SIG-M5 treated with dmso at 0.1 percent for 504 hours (cell line): Measurements from ENCODE around the gene FAM161B.
"Not testable (repeated sequence)": the region's sequence is repeated elsewhere in the genome, so short reads cannot be mapped to it uniquely, and the experiment has no call there.

ENCODE experiments used
- DNase-seq: peaks from one replicate; lab custom pipeline; 2025; ENCODE audit not compliant: unreplicated experiment; lab: John Stamatoyannopoulos, UW

Gene FAM161B, protein sequence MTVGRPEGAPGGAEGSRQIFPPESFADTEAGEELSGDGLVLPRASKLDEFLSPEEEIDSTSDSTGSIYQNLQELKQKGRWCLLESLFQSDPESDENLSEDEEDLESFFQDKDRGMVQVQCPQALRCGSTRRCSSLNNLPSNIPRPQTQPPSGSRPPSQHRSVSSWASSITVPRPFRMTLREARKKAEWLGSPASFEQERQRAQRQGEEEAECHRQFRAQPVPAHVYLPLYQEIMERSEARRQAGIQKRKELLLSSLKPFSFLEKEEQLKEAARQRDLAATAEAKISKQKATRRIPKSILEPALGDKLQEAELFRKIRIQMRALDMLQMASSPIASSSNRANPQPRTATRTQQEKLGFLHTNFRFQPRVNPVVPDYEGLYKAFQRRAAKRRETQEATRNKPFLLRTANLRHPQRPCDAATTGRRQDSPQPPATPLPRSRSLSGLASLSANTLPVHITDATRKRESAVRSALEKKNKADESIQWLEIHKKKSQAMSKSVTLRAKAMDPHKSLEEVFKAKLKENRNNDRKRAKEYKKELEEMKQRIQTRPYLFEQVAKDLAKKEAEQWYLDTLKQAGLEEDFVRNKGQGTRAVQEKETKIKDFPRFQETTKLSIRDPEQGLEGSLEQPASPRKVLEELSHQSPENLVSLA

DNA sequence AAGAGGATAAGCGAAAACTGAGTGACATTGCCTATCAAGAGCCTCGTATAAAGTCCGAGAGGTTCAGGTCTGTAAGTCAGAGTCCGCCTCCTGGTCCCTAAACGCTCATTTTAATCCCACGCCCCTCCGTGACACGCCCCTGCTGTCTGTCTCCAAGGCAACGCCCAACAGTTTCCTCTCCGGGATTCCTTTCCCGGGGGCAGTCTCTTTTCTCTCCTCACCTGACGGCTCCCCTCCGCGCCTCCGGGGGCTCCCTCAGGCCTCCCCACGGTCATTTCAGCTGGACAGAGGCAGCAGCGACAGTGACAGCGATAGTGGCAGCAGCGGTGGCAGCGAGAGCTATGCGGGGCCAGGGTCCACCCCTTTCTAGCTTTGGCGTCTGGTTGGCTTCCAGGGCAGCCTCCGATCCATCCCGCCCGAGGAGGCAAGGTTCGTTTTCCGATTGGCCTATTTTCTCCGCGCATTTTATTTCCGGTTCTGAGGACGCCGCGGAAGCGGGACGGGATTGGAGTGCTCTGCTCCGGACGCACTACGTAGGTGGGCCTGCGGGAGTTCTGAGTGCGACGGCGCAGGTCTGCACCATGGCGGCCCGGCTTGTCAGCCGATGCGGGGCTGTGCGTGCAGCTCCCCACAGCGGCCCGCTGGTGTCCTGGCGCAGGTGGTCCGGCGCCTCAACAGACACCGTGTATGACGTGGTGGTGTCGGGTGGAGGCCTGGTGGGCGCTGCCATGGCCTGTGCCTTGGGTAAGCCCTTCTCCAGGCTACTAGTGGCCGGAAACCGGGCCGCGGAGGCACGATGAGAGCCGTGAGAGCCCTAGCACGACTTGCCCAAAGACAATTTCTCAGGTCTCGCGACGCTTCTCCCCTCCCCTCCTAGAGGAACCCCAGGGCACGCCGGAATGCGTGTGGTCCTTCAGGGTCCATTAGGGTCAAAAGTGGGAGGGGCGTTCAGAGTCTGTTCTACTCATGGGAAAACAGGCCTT, at the start of gene FAM161B, which contains the start of gene COQ6:
TSS of gene FAM161B (minus strand) at position 343 of the 983 bp plus-strand sequence. CDS start at position 275, 68 bp downstream.
TSS of gene COQ6 (plus strand) at position 551 of the 983 bp plus-strand sequence. CDS start at position 582, 31 bp downstream.
- DNase-seq, result peak; percentile 97

DNA sequence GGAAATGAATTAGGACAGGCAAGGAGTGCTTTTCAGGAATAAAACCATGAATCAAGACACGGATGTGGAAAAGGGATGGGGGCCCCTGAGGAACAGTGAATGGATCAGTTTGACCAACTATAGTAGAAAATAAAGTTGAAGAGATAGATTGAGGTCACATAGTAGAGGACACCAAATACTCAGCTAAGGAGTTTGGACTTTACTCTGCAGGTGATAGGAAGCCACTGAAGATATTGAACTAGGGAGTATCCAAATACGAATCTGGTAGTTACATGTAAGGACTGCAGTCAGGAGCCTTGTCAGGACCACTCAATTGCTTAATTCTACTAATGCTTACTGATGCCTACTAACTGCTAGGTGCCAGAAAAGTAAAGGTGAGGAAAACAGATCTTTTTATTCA, 48.8 kb upstream of the FAM161B start:
- no peak for DNase-seq

GRCh38 chr14:73997944-73998447, 48.1 kb upstream of the FAM161B start:
- no peak for DNase-seq

GRCh38 chr14:73997108-73997943, 47.4 kb upstream of the FAM161B start:
- no peak for DNase-seq

DNA sequence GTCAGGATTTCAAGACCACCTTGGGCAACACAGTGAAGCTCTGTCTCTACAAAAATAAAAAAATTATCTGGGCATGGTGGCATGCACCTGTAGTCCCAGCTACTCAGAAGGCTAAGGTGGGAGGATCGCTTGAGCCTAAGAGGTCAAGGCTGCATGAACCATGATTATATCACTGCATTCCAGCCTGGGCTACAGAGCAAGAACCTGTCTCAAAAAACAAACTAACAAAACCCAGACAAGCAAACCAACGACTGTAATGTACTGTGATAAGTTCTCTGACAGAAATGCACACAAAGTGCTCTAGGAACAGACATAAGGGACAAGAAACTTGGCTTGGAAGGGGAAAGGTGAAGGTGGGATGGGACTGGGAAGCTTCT, 46.8 kb upstream of the FAM161B start:
- DNase-seq, result no peak

GRCh38 chr14:73995977-73996378, 46.1 kb upstream of the FAM161B start:
- DNase-seq, result no peak

GRCh38 chr14:73994926-73995325, 45.0 kb upstream of the FAM161B start:
- DNase-seq, result not testable (repeated sequence)

GRCh38 chr14:73991092-73991491, 41.2 kb upstream of the FAM161B start:
- no peak for DNase-seq

DNA sequence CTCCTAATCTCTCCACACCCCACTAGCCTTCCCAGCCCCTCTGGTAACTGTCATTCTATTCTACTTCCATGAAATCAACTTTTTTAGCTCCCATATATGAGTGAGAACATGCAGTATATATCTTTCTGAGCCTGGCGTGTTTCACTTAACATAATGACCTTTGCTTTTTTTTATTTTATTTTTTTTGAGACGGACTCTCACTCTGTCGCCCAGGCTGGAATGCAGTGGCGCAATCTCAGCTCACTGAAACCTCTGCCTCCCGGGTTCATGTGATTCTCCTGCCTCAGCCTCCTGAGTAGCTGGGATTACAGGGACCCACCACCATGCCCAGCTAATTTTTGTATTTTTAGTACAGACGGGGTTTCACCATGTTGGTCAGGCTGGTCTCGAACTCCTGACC, 38.8 kb upstream of the FAM161B start:
- not testable (repeated sequence) for DNase-seq

GRCh38 chr14:73988065-73988464, 38.2 kb upstream of the FAM161B start:
- no peak for DNase-seq

DNA sequence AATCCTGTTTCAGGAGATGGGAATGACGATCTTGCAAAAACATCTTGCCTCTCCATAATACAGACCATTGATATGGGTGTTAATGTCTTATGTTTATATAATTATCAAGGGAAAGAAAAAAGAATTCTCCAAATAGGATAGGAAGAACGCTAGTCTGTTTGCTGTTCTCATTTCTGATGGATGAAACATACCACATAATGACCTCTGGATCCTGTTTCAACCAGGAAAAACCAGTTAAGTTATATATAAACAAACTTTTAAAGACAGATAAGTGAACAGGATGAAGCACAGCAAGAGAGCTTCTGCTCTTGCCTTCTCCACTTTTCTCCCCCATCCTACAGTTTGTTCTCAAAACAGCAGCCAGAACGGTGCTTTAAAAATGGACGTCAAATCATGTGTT, 28.0 kb upstream of the FAM161B start:
- peak; percentile 11 for DNase-seq

GRCh38 chr14:73976125-73976524, 26.2 kb upstream of the FAM161B start:
- no peak for DNase-seq

- no peak for DNase-seq
These were observed 23.6 kb upstream of the FAM161B start for GRCh38 chr14:73973497-73973896.

DNA sequence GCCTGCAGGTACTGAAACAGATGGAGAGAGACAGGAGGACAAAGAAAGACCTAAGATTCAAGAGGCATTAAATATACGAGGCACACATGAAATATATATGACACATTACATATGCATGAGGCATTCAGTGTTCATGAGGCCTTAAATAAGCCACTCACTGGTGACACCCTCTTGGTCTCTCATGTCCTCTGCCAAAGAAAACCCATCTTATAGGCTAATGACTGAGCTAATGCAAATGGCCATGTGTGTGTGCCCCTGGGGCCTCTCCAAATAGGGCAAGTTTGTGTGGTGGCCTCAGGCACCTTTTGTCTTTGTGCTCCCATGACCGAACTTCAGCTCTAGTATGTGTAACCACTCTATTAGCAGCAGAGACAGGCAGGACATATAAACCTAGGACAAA, 19.0 kb upstream of the FAM161B start:
- DNase-seq, result no peak

DNA sequence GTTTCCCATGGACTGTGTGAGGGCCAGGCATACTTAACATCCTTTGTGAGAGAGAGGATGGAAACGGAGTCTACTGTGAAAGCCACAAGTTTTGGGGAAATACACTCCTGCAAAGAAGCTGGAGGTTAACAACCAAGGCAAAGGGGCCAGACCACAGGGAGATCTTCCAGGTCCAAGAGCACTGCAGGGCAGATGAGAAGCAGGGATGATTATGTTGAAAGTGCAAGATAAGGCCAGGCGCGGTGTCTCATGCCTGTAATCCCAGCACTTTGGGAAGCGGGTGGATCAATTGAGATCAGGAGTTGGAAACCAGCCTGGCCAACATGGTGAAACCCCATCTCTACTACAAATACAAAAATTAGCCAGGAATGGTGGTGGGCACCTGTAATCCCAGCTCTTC, 15.3 kb upstream of the FAM161B start:
- no peak for DNase-seq

DNA sequence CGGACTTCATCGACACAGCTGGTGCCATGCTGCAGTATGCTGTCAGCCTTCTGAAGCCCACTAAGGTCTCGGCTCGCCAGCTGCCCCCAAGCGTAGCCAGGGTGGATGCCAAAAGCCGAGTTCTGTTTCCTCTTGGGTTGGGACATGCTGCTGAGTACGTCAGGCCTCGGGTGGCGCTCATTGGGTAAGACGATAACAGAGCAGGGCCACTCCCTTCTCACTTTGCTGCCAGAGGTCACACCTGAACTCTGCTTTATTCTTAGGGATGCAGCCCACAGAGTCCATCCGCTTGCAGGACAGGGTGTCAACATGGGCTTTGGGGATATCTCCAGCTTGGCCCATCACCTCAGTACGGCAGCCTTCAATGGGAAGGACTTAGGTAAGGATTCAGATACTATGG, 11.3 kb upstream of the FAM161B start:
- DNase-seq, result no peak

GRCh38 chr14:73958591-73958990, 8.7 kb upstream of the FAM161B start:
- no peak for DNase-seq

GRCh38 chr14:73955674-73956073, 5.8 kb upstream of the FAM161B start:
- no peak for DNase-seq

- DNase-seq, result no peak
These were observed 3.8 kb upstream of the FAM161B start for GRCh38 chr14:73953731-73954130.

DNA sequence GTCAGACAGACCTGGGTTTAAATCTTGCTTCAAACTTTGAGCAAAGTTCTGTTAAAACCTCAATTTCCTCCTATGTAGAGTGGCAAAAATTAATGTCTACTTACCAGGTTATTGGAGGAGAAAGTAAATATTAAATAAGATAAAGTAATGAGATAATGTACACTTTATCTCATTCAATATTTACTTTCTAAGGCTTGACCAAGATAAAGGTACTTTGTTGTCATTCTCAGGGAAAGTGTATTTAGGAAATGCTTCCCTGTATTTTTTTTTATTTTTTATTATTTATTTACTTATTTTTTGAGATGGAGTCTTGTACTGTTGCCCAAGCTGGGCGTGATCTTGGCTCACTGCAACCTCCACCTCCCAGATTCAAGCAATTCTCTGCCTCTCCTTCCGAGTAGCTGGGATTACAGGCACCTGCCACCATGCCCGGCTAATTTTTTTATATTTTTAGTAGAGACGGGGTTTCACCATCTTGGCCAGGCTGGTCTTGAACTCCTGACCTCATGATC, 4.7 kb downstream of the FAM161B start:
- no peak for DNase-seq
